Kasumi-1 (cell line): ENCODE measurements around the gene CRIP2.

Experiments
- DNase-seq, 2 experiments: peaks; one replicate each; lab custom pipeline; 2025; lab: John Stamatoyannopoulos, UW

Gene CRIP2

DNA sequence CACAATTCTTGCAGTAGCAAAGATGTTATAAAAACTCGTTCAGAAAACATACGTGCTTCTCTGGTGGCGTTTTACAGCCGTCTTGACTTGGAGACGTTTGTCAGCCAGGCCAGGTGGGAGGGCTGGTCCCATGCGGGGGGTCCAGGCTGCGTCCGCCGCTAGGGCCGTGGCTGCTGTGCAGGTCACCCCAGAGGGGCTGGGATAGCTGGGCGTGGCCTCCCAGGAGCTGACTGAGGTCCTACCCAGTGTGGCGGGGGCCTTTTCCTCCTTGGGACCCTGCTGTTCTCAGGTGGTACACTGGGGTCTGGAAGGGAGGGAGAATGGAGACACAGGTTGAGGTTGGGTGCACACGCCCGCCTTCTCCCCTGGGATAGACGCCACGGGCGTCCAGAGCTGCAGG lies 29.8 kb upstream of the CRIP2 start:
- no peak for DNase-seq

DNA sequence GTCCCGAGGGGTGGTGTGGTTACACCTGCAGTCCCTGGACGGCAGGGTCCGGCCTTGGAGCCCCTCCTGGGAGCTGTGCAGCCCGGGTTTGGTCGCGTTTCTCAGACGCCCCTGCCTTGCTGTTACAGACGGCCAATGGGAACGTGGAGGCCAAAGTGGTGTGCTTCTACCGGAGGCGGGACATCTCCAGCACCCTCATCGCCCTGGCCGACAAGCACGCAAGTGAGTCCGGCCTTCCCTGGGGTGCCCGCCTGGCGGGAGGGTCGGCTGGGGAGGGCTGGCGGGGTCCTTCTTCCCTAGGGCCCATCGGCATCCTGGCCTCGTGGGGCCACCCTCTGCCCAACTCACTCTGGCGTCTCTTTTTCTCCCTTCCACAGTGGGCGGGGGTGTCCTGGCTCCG lies 29.3 kb upstream of the CRIP2 start:
- DNase-seq: no peak

DNA sequence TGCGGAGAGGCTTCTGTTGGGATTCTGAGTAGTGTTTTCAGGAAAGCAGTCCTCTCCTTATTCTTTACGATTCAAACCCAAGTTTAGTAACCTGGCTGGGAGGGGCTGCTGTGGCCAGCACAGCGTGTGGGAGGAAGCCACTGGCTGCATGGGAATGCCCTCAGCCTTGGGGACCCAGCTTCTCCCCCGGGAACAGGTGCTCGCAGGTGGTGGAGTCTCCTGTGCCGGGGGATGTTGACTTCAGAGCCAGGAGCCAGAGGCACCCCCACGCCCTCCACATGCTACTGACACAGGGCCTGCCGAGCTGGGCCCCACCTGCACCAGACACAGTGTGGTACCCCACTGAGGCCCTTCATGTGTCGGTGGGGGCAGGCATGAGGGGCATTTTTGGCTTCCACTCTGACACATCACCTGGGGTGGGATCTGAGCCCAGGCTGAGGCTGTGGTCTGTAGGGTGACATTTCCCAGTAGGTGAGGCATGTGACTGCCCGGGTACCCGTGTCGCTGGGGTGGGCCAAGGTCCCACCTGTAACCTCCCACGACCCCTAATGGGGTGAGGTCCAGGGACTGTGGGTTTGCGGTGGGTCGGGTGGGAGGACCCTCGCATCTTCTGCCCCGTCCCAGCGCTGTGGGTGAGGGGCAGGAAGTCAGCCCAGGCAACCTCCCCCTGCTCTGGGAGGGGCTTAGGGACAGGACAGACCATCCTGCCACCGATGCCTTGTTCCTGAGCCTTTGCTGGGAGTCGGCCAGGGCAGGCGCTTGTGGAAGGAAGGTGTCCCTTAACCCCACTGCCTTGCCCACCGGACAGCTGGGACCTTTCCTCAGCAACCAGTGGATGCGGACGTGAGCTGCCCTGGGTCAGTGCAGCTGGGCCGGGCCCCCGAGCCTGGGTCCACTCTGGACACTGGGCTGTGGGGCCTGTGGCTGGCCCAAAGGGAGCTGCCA lies 28.4 kb upstream of the CRIP2 start:
- DNase-seq: no peak

DNA sequence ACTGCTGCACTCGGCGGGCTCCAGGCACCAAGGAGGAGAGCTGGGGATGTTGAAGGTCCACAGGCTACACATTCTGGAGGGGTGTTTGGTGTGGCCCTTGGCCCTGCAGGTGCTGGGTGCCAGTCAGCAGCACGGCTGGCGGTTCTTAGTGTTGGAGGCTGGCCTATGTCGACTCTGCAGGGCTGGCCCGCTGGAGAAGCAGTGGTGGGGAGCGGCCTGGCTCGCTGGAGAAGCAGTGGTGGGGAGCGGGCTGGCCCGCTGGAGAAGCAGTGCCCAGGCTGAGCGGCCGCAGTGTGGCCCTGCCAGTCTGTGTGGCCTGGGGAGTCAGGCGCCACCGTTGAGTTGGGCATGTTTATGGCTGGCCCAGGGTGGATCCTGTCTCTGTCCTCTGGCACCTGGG lies 27.6 kb upstream of the CRIP2 start:
- DNase-seq: no peak

DNA sequence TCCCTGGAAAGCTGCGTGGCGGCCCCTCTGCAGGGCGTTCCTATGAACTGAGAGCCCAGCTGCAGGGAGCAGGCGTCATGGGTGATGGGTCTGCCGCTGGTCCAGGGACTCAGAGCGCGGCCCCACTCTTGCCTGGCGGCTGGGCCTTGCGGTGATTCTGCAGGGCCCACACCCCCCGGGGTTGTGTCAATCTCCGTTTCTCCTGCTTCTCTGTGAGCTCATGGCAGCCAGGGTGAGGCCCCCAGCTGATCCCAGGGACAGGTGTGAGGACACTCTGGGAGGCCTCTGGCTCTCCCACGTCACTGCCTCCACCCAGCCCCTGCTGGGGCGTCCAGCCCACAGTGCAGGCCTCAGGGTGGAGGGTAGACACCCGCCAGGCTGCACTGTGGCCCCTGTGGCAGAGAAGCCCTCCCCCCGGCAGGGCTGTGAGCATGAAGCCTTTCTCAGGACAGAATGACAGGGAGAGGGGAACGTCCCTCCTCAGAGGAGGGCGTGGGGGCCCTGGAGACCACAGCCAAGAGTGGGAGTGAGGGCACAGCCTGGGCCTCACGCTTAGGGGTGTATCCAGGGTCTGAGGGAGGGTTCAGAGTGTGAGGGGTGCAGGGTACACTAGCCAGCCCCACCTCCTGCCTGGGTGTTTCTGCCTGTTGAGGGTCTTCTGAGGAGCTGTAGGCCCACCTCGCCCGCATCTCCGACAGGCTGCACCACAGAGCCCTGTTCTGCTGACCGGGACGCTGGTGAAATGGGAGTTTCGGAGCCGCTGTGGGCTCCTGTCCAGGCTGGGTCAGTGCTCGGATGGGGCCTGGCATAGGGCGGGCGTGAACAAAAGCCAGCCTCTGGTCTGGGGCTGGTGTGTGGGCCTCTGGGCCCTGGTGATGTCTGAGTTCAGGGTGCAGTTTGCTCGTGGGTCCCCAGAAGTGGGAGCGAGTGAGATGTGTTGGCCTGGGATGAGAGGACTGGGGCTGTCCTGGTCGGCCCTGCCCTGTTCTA lies 26.7 kb upstream of the CRIP2 start:
- DNase-seq: no peak

DNA sequence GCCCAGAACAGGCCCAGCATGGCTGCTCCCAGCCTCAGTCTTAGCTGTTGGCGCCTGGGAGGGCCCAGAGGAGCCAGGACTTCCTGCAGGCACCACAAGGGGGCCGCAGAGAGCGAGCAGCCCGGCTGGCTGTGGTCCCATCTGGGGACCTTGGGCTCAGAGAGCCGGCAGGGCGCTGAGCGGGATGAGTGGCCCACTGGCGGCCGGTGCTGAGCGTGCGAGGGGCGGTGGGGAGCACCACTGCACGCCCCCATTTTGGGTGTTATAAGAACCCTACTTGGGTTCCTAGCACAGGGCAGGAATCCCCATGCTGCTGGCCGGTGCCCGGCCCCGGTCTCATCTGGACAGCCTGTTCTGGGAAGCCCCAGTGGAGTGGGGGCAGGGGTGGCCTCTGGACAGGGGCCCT lies 25.9 kb upstream of the CRIP2 start:
- DNase-seq: peak; percentile 16 to 17

DNA sequence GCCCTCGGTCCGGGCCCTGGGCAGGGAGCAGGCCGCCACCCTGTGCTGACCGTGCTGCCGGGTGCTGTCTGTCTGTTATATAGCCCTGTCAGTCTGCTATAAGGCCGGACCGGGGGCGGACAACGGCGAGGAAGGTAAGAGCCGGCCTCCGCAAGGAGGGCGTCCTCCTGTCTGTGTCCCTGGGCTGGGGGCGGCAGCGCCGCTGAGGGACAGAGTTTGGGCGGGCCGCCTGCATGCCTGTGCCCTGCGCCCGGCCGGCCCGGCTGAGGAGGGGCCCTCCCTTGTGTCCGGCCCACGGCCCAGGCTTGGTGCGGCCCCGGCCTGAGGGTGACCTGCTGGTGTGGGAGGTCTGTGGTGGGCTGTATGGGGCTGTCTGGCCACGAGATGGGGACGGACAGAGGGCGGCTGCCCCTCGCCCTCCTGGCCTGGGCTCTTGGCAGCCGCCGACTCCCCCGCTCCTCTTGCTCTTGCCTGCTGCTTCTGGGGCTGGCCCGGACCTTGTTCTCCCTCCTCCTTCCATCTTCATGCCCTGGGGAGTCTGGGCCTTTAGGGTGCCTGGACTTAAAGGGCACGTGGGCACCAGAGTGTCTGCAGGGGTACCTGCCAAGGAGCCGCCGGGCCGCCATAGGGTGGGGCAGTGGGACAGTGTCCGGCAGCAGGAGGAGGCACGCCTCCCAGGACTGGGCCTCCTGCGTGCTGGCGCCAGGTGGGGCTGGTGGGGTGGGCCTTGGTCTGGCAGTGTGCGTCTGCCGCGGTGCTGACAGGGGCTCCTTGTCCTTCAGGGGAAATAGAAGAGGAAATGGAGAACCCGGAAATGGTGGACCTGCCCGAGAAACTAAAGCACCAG lies 25.1 kb upstream of the CRIP2 start:
- no peak for DNase-seq

DNA sequence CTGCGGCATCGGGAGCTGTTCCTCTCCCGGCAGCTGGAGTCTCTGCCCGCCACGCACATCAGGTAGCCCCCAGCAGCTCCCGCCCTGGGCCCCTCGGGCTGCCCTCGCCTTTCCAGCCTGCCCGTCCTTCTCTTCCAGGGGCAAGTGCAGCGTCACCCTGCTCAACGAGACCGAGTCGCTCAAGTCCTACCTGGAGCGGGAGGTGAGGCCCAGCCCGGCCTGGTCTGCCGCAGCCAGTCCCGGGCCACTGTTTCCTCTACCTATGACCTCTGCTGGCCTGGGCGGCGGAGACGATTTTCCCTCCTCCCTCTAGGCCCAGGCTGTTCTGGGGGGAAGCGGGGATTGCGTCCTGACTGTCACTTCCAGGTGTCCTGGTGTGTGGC lies 24.5 kb upstream of the CRIP2 start:
- DNase-seq: no peak

DNA sequence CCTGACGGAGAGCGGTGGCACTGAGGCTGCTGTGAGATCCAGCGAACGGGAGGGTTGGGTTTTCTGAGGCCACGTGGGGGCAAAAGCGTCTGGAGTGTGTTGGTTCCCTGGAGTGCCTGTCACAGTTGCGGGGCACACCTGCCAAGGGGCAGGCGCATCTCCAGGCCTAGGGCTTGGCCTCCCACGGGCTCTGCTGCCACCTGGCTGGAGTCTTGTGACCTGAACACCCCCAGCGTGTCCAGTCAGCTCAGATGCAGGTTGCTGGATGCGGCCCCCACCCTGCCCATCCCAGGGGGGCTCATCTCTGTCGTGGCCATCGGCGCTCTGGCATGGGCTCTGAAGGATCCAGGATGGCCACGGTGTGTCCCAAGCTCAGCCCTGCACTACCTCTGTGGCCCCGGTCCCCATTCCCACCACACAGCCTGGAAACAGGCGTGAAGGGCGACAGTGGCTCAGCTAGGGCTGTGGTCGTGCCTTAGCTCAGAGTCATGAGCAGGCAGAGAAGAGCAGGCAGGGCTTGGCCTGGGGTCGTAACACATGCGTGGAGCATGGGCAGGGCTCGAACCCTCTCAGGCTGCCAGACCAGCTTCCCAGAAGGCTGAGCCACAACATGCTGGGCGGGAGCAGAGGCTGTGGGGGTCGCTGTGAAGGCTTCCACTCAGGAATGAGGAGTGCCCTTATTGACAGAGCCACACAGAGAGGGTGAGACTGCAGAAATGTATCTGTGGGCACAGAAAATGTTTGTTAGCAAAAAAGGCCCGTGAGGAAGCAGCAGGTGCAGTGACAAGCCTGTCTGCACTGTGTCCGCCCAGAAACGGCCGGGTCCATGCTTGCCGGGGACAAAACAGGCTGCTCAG lies 23.5 kb upstream of the CRIP2 start:
- DNase-seq: no peak

DNA sequence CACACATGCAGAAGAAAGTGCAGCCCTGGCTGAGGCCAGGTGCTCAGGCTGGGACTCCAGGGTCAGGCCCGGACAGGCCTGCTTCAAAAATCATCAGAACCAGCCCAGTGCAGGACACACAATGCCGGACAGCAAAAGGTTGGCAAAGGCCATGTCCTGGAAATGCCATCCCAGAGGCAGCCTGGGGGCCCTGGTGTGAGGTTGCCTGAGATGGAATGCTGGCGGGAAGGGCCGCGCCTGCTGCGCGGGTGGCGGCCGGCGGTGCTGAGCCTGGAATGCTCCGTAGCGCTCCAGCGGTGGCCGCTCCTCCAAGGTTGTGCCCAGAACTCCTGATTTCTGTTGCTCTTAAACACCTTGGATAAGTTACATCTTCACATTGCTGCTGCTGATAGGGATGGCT lies 21.7 kb upstream of the CRIP2 start:
- no peak for DNase-seq

DNA sequence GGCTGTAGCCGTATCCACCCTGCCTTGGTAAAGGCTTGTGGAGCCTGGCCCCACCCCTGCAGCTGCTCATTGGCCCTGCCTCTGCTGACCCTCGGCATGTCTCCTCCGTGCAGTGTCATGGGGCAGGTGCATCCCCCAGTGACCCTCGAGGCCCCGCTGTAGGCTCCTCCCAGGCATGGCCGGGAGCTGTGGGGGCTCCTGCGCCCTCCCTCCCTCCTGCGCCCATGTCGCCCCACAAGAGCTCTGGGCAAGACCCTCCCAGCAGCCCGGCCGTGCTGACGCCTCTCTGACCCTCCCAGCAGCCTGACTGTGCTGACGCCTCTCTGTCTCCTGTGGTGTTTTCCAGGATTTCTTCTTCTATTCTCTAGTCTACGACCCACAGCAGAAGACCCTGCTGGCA lies 20.8 kb upstream of the CRIP2 start:
- DNase-seq: no peak

DNA sequence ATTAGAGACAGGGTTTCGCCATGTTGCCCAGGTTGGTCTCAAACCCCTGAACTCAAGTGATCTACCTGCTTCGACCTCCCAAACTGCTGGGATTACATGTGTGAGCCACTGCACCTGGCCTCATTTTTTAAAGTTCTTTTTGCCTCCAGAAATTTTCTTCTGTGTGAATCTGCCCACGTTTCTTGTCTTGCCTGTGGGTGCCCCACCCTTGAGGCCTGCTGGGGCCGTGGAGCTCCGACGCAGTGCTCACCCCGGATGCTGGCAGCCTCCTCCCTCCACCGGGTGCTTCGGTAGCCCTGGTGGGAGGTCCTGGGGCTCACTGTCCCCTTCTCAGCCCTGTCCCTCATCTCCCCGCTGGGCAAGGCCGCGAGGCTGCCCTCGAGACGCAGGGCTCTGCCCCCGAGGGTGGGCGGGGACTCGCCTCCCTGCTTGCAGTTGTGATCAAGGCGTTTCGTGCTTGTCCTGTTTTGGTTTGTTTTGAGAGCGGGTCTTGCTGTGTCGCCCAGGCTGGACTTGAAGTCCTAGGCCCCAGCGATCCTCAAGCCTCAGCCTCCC lies 19.5 kb upstream of the CRIP2 start:
- DNase-seq: no peak

DNA sequence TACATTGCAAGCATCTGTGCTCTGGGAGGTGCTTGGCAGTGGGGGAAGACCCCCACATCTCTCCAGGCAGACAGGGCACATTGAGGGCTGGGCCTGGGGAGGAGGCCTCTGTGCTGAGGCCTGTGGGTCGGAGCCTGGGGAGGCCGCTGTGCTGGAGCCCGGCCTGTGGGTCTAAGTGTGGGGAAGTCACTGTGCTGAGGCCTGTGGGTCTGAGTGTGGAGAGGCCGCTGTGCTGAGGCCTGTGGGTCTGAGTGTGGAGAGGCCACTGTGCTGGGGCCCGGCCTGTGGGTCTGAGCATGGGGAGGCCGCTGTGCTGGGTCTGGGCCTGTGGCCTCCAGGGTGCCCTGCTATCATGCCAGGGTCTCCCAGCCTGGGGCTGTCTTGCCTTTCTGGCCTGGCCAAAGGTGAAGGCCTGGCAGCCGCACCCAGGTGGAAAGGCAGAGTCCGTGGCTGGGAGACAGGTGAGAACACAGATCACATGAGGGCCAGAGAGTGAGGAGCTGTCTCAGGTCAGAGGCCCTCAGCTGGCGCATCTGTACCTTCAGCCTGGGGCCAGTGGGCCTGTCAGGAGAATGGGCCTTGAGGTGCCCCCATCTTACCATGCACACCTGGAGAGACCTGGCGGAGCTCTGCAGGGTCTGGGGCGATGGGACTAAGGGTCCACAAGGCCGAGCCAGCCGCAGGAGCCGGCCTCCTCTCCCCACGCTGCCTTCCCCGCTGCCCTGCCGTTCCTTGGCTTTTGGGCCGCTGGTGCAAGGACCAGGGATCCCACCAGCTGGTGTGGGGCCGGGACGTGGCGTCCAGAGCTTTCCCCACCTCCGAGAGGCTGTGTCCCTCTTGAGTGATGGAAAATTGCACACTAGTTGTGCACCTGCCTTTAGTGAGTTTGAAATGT lies 18.6 kb upstream of the CRIP2 start:
- no peak for DNase-seq

DNA sequence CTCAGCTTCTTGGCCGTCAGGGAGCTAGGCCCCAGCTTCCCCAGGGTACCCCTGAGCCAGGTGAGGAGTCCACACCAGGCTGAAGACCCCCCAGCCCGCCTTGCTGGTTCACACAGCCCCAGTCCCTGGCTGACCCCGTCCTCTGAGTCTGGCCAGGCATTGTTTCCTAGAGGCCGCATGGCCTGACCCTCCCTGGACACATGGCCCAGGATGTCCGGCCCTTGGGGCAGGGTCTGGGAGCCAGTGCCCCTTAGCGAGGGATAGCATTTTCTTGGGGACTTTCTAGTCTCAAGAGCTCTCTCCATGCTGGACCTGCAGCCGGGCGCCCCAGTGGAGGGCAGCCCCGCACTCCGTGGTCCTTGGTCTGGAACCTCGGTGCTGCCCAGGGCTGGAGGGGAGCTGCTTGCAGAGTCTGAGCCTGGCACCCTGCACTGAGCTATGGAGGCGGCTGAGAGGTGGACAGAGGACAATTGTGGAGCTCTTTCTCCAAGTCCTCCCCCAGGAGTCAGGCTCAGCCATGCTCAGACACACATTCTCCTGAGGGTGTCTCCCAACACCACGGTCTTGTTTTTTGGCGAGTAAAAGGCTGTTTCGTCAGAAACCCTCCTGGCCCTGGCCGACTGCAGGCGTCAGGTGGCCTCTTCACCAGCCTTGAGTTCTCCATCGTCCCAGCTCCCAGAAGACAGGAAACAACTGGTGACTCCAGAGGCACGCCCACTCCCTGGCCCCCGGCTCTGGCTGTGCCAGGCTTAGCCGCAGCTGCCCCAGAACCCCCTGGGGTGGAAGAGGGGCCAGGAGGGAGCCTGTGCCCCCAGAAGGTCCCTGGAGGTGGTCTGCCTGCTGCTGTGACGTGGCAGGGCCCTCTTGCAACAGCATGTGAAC lies 17.6 kb upstream of the CRIP2 start:
- no peak for DNase-seq

DNA sequence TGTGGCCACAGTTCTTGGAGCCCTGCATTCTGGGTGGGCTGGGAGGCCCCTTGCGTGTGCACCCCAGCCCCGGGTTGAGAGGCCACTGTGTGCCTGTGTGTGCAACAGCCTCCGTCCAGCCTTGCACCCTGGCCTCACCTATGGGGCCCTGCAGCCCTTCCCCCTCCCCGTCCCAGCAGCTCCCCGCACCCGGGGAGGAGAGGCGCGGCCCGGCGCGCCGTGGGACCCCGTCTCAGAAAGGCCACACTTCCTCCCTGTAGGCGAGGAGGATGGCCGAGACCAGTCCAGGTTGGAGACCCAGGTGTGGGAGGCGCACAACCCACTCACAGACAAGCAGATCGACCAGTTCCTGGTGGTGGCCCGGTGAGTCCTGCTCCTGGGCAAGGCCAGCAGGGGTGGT lies 16.6 kb upstream of the CRIP2 start:
- DNase-seq: no peak

DNA sequence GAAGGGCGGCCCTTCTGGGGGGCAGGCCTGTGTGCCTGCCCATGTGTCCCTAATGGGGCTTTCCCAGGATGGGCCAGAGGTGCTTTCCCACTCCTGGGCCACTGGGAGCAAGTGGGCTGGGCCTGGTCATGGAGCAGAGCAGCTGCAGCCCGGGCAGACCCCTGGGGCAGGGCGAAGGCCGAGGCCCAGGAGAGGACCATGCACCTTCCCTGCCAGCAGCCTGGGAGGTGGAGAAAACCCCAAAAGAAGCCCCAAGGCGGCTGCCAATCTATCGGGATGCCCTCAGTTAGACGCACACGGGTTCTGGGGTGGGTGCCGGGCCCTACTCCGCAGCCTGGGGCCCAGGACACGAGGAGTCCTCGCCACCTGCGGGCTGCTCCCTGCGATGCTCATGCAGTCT lies 16.1 kb upstream of the CRIP2 start:
- DNase-seq: no peak

DNA sequence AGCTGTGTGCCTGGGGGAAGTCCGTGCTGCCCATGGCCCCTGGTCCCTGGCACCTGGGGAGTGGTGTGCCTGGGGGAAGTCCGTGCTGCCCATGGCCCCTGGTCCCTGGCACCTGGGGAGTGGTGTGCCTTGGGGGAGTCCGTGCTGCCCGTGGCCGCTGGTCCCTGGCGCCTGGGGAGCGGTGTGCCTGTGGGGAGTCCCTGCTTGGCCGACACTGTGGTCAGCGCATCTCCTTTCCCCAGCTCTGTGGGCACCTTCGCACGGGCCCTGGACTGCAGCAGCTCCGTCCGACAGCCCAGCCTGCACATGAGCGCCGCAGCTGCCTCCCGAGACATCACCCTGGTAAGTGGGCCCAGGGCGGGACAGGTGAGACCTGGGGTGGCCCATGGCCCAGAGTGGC lies 14.5 kb upstream of the CRIP2 start:
- DNase-seq: no peak

DNA sequence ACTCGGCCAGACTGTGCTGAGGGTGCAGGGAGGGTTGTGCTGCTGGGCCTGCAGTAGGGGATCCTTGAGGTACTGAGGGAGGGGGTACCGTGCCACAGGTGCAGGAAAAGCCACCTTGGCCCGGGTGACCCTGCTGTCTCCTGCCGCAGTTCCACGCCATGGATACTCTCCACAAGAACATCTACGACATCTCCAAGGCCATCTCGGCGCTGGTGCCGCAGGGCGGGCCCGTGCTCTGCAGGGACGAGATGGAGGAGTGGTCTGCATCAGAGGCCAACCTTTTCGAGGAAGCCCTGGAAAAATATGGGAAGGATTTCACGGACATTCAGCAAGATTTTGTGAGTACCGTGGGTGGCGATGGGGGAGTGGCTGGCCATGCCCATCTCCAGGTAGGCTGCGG lies 14.0 kb upstream of the CRIP2 start:
- no peak for DNase-seq

DNA sequence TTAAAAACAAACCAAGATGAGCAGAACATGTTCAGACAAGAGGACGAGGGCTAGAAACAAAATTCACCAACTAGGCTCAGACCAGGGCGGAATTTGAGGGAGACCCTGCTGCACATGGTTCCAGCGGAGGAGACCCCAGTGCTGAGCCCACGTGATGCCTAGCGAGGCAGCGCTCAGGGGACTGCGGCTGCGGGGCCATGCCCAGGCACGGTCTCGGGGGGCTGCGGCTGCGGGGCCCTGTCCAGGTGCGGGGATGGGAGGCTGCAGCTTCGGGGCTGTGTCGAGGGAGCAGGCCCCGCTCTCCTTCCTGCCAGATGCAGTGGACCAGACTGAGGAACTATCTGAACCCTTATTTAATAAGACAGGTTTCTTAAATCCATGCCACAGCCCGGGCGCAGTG lies 12.7 kb upstream of the CRIP2 start:
- no peak for DNase-seq
